HUDEP-2 (cell line): ENCODE measurements around the gene SEMA3A.

Experiments used
- DNase-seq, 76 experiments: peaks; one replicate each; lab custom pipeline; 2025; ENCODE audit not compliant: unreplicated experiment in 76 of 76; lab: John Stamatoyannopoulos, UW

SEMA3A gene

GRCh38 chr7:84113286-84113685 is 81.3 kb downstream of the SEMA3A start:
- no peak for DNase-seq

- no peak for DNase-seq
These were observed 81.8 kb downstream of the SEMA3A start for GRCh38 chr7:84112771-84113170.

GRCh38 chr7:84111842-84112241 is 82.7 kb downstream of the SEMA3A start:
- no peak for DNase-seq

GRCh38 chr7:84110400-84110799 is 84.2 kb downstream of the SEMA3A start:
- DNase-seq, result no peak

- no peak for DNase-seq
These were observed 85.8 kb downstream of the SEMA3A start for GRCh38 chr7:84108787-84109186.

GRCh38 chr7:84108119-84108518 is 86.5 kb downstream of the SEMA3A start:
- no peak for DNase-seq

GRCh38 chr7:84107259-84107658 is 87.3 kb downstream of the SEMA3A start:
- no peak for DNase-seq

GRCh38 chr7:84106291-84106690 is 88.3 kb downstream of the SEMA3A start:
- DNase-seq, result no peak

- no peak for DNase-seq
These were observed 89.0 kb downstream of the SEMA3A start for GRCh38 chr7:84105586-84105985.

- no peak for DNase-seq
These were observed 89.8 kb downstream of the SEMA3A start for GRCh38 chr7:84104826-84105225.

- DNase-seq, result no peak
These were observed 92.4 kb downstream of the SEMA3A start for GRCh38 chr7:84102213-84102612.

- no peak for DNase-seq
These were observed 93.7 kb downstream of the SEMA3A start for GRCh38 chr7:84100866-84101265.

- DNase-seq, result no peak
These were observed 98.6 kb downstream of the SEMA3A start for GRCh38 chr7:84095971-84096370.

GRCh38 chr7:84092207-84092606 is 102.4 kb downstream of the SEMA3A start:
- no peak for DNase-seq

- DNase-seq, result no peak
These were observed 103.3 kb downstream of the SEMA3A start for GRCh38 chr7:84091318-84091717.

- DNase-seq, result no peak
These were observed 105.8 kb downstream of the SEMA3A start for GRCh38 chr7:84088802-84089201.

GRCh38 chr7:84085998-84086397 is 108.6 kb downstream of the SEMA3A start:
- no peak for DNase-seq

- no peak for DNase-seq
These were observed 109.4 kb downstream of the SEMA3A start for GRCh38 chr7:84085147-84085546.

- DNase-seq, result no peak
These were observed 110.7 kb downstream of the SEMA3A start for GRCh38 chr7:84083846-84084245.

GRCh38 chr7:84081973-84082522 is 112.5 kb downstream of the SEMA3A start:
- DNase-seq, result no peak

- no peak for DNase-seq
These were observed 117.3 kb downstream of the SEMA3A start for GRCh38 chr7:84077336-84077735.

- no peak for DNase-seq
These were observed 118.4 kb downstream of the SEMA3A start for GRCh38 chr7:84076219-84076618.

- no peak for DNase-seq
These were observed 121.3 kb downstream of the SEMA3A start for GRCh38 chr7:84073186-84073875.
